HK-2 (cell line): Measurements from ENCODE around the gene PDCD4.

Experiments used
- DNase-seq: peaks from one replicate; pipeline ENCODE4 v3.0.0-alpha.2; 2018; ENCODE audit not compliant: unreplicated experiment

PDCD4 gene

GRCh38 chr10:110919349-110919931 is 47.7 kb downstream of the PDCD4 start, which contains the start of gene SHOC2:
Gene SHOC2, plus strand, starts transcription at chr10:110919604. Its CDS starts 44,755 bp downstream, at chr10:110964359.
- peak; percentile 100 for DNase-seq

GRCh38 chr10:110919971-110920881 is 48.5 kb downstream of the PDCD4 start:
- DNase-seq = peak; percentile 58

- DNase-seq = no peak
Observed at GRCh38 chr10:110923856-110924493, 52.2 kb downstream of the PDCD4 start.

- DNase-seq = no peak
Observed at GRCh38 chr10:110927461-110927860, 55.7 kb downstream of the PDCD4 start.

GRCh38 chr10:110931769-110932381 is 60.1 kb downstream of the PDCD4 start:
- no peak for DNase-seq

GRCh38 chr10:110932505-110933180 is 60.9 kb downstream of the PDCD4 start:
- DNase-seq = no peak

GRCh38 chr10:110936757-110937156 is 65.0 kb downstream of the PDCD4 start:
- no peak for DNase-seq

- no peak for DNase-seq
Observed at GRCh38 chr10:110939419-110939818, 67.7 kb downstream of the PDCD4 start.

GRCh38 chr10:110944792-110945396 is 73.2 kb downstream of the PDCD4 start:
- DNase-seq = no peak

GRCh38 chr10:110946496-110946895 is 74.8 kb downstream of the PDCD4 start:
- DNase-seq = no peak

GRCh38 chr10:110947061-110947595 is 75.4 kb downstream of the PDCD4 start:
- DNase-seq = no peak
